CD8-positive, alpha-beta memory T cell (primary cell): Measurements from ENCODE around the gene HOXA1. TPM values are rescaled to one million over a fixed set of nuclear protein-coding genes. Genes with fewer than 3 reads are reported as not detected.

Experiments
- CTCF ChIA-PET: fragments of 350-600 bp; sonication (Branson Sonifier 250); formaldehyde crosslinking; loops from one replicate; lab custom pipeline; 2021; ENCODE audit warnings: antibody characterized with exemption; lab: Charles Lee
- POLR2A ChIA-PET: fragments of 350-600 bp; sonication (Branson Sonifier 250); formaldehyde crosslinking; loops from one replicate; lab custom pipeline; 2021; ENCODE audit warnings: antibody characterized with exemption; lab: Charles Lee
- DNase-seq, 5 donors: peaks; one replicate each; pipeline versions ENCODE4 v3.0.0 to v3.0.0-alpha.2; 2020 to 2022; ENCODE audit warnings: mixed read lengths in 1 of 5
- H3K27ac ChIP-seq: one replicate; pipeline ENCODE4 v1.7.0; 2013; ENCODE audit warnings: low read depth, mild to moderate bottlenecking, low read length, moderate library complexity
- H3K27me3 ChIP-seq: 2 replicates; pipeline ENCODE4 v1.7.0; 2013; ENCODE audit warnings: low read length, mild to moderate bottlenecking; ENCODE audit not compliant: insufficient read depth, poor library complexity, severe bottlenecking
- H3K36me3 ChIP-seq: 2 replicates; pipeline ENCODE4 v1.7.0; 2013; ENCODE audit warnings: mild to moderate bottlenecking, low read length, moderate library complexity; ENCODE audit not compliant: insufficient read depth
- H3K4me1 ChIP-seq: 2 replicates; pipeline ENCODE4 v1.7.0; 2013; ENCODE audit warnings: mild to moderate bottlenecking, low read length, moderate library complexity; ENCODE audit not compliant: insufficient read depth
- H3K4me3 ChIP-seq: 2 replicates; pipeline ENCODE4 v1.7.0; 2013; ENCODE audit warnings: mild to moderate bottlenecking, low read length
- H3K9me3 ChIP-seq: 2 replicates; pipeline ENCODE4 v1.7.0; 2013; ENCODE audit warnings: mild to moderate bottlenecking, low read length
- H3K27ac Mint-ChIP-seq, 8 donors: one replicate each; pipeline ENCODE4 v1.8.0; 2020 to 2021; ENCODE audit warnings: mixed read lengths in 8 of 8, mild to moderate bottlenecking in 6 of 8, inconsistent platforms in 3 of 8, moderate library complexity in 3 of 8
- H3K27me3 Mint-ChIP-seq, 2 donors: one replicate each; pipeline ENCODE4 v1.8.0; 2020 to 2021; ENCODE audit warnings: mixed read lengths in 2 of 2, mild to moderate bottlenecking in 1 of 2, moderate library complexity in 1 of 2
- H3K36me3 Mint-ChIP-seq, 3 donors: one replicate each; pipeline ENCODE4 v1.8.0; 2020 to 2021; ENCODE audit warnings: mixed read lengths in 3 of 3, inconsistent platforms in 1 of 3, mild to moderate bottlenecking in 1 of 3
- H3K4me1 Mint-ChIP-seq, 3 donors: one replicate each; pipeline ENCODE4 v1.8.0; 2020 to 2021; ENCODE audit warnings: mixed read lengths in 3 of 3, inconsistent platforms in 1 of 3, mild to moderate bottlenecking in 1 of 3
- H3K4me3 Mint-ChIP-seq, 7 donors: one replicate each; pipeline ENCODE4 v1.8.0; 2020 to 2021; ENCODE audit warnings: mixed read lengths in 7 of 7, mild to moderate bottlenecking in 6 of 7, moderate library complexity in 4 of 7, inconsistent platforms in 2 of 7
- H3K9me3 Mint-ChIP-seq, 5 donors: one replicate each; pipeline ENCODE4 v1.8.0; 2020 to 2022; ENCODE audit warnings: mixed read lengths in 5 of 5, mild to moderate bottlenecking in 3 of 5, moderate library complexity in 2 of 5, inconsistent platforms in 1 of 5
- polyA plus RNA-seq: library from polyadenylated mRNA; unstranded; fragments of 300-500 nt; fragmentation: Illumina TruSeq; gene quantifications from one replicate; pipeline ENCODE4 v1.2.3, GENCODE V29; 2021
- total RNA-seq, 2 experiments: library from RNA; stranded (reverse); gene quantifications; one replicate each; pipeline ENCODE4 v1.2.3, GENCODE V29; 2021

HOXA1 gene
- total and polyA plus RNA-seq, 3 experiments from 2014 or later = 0.31 to 0.75 (median 0.38) TPM

DNA sequence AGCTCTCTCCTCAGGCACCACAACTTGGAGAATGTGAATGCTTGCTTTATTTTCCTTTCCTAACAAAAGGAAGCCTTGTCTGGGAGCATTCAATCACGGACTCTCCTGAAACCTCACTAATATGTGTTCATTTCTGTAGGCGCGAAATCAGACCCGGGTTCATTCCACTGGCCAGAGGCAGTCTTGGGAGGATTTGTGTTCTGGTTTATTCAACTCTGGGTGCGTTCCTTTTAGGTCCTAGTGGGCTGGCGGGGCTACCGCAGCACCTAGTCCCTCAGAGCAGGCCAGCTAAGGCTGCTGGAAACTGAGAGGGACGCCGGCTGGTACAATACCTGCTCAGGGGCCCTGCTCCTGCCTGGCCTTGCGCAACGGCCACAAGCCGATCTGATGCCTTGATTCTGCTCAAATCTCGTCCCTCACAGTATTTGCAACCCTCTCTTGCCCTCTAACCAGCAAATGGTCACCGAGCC is 27.2 kb upstream of the HOXA1 start:
- peaks cover 25 to 53% of the 10 kb centered on the region in 2 donors for H3K27me3 Mint-ChIP-seq
- no peaks in the 10 kb centered on the region for H3K36me3 Mint-ChIP-seq
- CTCF ChIA-PET = no interaction called here

DNA sequence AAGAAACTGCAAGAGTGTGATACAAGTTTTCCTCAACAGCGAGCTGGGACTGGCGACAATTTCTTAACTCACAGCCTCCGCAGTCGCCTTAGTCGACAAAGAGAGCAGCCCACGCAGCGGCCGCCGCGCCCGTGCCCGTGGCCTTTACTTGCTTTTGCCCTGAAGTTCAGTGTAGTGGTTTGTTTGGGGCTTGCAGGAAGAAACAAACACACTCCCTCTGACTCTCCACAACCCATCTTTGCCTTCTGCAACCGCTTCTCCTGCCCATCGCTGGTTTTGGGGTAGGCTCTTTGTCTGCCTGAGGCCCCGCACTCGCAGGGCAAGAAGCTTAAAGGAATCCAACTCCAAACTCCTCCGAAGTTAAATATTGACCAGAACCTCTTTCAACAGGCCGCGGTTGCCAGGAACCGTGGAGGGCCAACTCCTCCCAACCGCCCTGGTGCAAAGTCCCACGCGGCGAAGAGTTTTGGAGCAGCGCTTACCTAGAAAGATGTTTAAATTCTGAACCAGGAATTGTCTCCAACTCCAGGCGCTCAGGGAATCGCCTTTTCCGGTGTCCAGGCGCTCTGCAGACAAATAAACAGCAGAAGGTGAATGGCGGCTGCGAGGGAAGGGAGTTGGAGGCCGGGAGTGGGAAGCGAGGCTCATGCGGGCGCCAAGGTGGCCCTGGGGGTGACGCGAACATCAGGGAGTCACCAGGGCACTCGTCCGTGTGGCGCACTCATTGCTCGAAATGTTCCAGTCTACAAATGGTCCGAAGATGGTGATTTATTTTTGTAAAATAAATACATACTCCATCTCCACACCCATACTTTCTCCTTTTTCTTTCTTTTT is 26.5 kb upstream of the HOXA1 start:
- Histone ChIP-seq H3K9me3 (no peaks in the 10 kb centered on the region), H3K27me3 (peaks cover 5% of the 10 kb centered on the region), H3K36me3 (no peaks in the 10 kb centered on the region), H3K4me3 (no peak overlapping the region), H3K4me1 (no peaks in the 10 kb centered on the region), H3K27ac (no peak overlapping the region)
- ChIA-PET POLR2A (no interaction called here), CTCF (no interaction called here)
- Mint-ChIP-seq H3K9me3 (no peaks in the 10 kb centered on the region), H3K36me3 (no peaks in the 10 kb centered on the region), H3K27me3 (peaks cover 21 to 49% of the 10 kb centered on the region in 2 donors), H3K27ac (no peak overlapping the region), H3K4me3 (no peak overlapping the region), H3K4me1 (no peaks in the 10 kb centered on the region)
- DNase-seq = no peak

More for the DNA sequence above, 27.2 kb upstream of the HOXA1 start:
- H3K9me3 ChIP-seq = no peaks in the 10 kb centered on the region
- DNase-seq = no peak
- Mint-ChIP-seq H3K9me3 (no peaks in the 10 kb centered on the region), H3K27ac (no peak overlapping the region), H3K4me3 (no peak overlapping the region), H3K4me1 (no peaks in the 10 kb centered on the region)
- H3K4me3 ChIP-seq = no peak overlapping the region
- H3K27ac ChIP-seq = no peak overlapping the region
- POLR2A ChIA-PET = no interaction called here
- H3K36me3 ChIP-seq = no peaks in the 10 kb centered on the region
- H3K4me1 ChIP-seq = no peaks in the 10 kb centered on the region
- peaks cover 5% of the 10 kb centered on the region for H3K27me3 ChIP-seq

DNA sequence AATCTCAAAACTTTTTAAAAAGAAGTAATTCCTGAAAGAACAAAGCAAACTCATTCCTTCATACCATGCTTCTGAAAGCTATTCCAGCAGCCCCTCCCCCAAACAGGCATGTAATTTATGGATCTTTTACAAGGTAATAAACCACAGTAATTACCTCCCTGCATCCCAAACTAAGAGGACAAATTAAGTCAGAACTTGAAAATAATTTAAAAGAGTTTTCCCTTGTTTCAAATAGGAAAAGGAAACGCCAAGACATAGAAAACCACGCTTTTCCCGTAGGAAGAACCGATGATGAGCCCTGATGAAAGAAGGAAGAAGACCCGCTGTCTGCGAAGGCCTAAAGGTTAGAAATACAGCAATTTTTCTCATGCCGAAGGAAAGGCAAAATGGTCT is 25.9 kb upstream of the HOXA1 start:
- H3K36me3 ChIP-seq = no peaks in the 10 kb centered on the region
- H3K27me3 ChIP-seq = peaks cover 5% of the 10 kb centered on the region
- POLR2A ChIA-PET = no interaction called here
- H3K9me3 ChIP-seq = no peaks in the 10 kb centered on the region
- no peak overlapping the region for H3K4me3 ChIP-seq
- CTCF ChIA-PET = no interaction called here
- H3K4me3 Mint-ChIP-seq = no peak overlapping the region
- H3K27ac ChIP-seq = no peak overlapping the region
- DNase-seq = no peak
- no peaks in the 10 kb centered on the region for H3K4me1 Mint-ChIP-seq
- peaks cover 19 to 42% of the 10 kb centered on the region in 2 donors for H3K27me3 Mint-ChIP-seq
- no peaks in the 10 kb centered on the region for H3K4me1 ChIP-seq
- no peak overlapping the region for H3K27ac Mint-ChIP-seq
- no peaks in the 10 kb centered on the region for H3K9me3 Mint-ChIP-seq
- no peaks in the 10 kb centered on the region for H3K36me3 Mint-ChIP-seq

DNA sequence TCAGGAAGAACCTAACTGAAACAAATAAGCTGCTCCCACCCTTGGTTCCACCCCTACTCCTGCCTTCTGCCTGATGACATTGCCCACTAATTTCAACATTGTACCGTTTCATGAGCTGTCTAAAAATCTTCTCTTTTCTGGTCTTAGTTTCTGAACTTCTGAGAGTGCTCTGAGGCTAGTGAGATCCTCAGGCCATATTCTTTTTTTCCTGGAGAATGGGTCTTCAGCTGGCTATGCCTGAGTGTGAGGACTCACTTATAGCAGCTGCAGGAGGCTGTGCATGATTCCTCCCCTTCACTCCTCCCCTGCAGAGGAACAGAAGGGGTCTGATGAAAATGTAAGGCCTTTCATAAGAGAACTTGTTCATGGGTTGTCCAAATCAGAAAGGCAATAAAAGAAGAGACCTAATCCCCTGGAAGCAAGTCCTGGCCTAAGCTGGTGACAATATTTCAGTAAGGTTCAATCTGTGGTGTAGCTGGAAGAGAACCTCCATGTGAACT is 23.7 kb upstream of the HOXA1 start:
- POLR2A ChIA-PET = no interaction called here
- no peaks in the 10 kb centered on the region for H3K9me3 Mint-ChIP-seq
- no peaks in the 10 kb centered on the region for H3K36me3 Mint-ChIP-seq
- no peaks in the 10 kb centered on the region for H3K4me1 ChIP-seq
- no peaks in the 10 kb centered on the region for H3K9me3 ChIP-seq
- no peak for DNase-seq
- no peaks in the 10 kb centered on the region for H3K36me3 ChIP-seq
- H3K27me3 Mint-ChIP-seq = peaks cover 9 to 22% of the 10 kb centered on the region in 2 donors
- H3K27ac ChIP-seq = no peak overlapping the region
- CTCF ChIA-PET = no interaction called here
- H3K27ac Mint-ChIP-seq = no peak overlapping the region
- no peaks in the 10 kb centered on the region for H3K27me3 ChIP-seq
- H3K4me1 Mint-ChIP-seq = no peaks in the 10 kb centered on the region
- no peak overlapping the region for H3K4me3 ChIP-seq
- no peak overlapping the region for H3K4me3 Mint-ChIP-seq

DNA sequence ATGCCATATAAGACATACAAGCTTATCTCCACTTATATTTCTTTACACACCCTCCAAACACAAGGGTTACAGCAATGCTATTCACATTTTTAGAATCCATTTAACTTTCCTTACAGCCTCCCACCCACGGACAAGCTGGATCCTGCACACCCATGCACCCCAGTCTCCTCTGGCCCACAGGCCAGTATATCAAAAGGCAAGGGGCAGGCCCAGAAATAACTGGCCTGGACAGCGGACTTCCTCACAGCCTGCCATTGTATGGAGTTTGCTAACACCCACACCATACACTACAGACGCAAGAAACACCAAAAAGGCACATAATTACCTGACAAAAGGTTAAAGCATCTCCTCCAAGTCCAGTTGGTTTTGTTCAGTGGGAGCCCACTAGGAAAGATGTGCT is 22.8 kb upstream of the HOXA1 start:
- DNase-seq = no peak
- no peak overlapping the region for H3K4me3 ChIP-seq
- H3K4me1 Mint-ChIP-seq = no peaks in the 10 kb centered on the region
- peaks cover 8 to 17% of the 10 kb centered on the region in 2 donors for H3K27me3 Mint-ChIP-seq
- no peaks in the 10 kb centered on the region for H3K36me3 ChIP-seq
- H3K9me3 Mint-ChIP-seq = no peaks in the 10 kb centered on the region
- H3K27ac Mint-ChIP-seq = no peak overlapping the region
- no peak overlapping the region for H3K27ac ChIP-seq
- no peaks in the 10 kb centered on the region for H3K27me3 ChIP-seq
- no peak overlapping the region for H3K4me3 Mint-ChIP-seq
- H3K36me3 Mint-ChIP-seq = no peaks in the 10 kb centered on the region
- no peaks in the 10 kb centered on the region for H3K9me3 ChIP-seq
- no peaks in the 10 kb centered on the region for H3K4me1 ChIP-seq
- ChIA-PET POLR2A (no interaction called here), CTCF (no interaction called here)

DNA sequence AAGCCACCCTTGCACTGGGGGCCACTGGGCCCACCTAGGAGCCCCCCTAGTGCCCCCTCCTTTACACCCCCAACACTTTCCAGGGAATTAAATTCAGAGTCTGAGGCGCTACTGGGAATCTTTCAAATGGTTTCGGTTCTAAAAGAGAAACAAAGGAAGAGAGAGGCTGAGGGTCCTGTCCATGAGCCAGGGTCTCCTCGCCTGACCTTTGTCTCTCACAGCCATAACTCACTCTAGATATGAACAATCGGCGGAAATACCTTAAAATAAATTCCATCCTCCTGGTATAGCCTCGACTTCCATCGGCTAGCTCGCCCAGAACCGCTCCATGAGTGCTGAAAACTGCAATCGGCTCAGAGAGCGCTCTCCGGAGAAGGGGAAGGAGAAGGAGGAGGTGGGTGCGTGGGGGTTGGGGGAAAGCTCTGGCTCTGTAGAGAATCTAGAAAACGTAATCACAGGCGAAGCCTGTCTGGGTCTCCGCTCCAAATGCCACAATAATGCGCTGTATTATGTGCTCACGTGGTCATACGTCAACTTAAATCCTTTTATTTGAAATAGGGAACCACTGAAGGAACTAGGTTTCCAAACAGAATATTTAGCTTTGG is 22.2 kb upstream of the HOXA1 start:
- H3K4me3 Mint-ChIP-seq = no peak overlapping the region
- no peaks in the 10 kb centered on the region for H3K4me1 ChIP-seq
- ChIA-PET POLR2A (no interaction called here), CTCF (no interaction called here)
- no peaks in the 10 kb centered on the region for H3K36me3 ChIP-seq
- no peak for DNase-seq
- no peaks in the 10 kb centered on the region for H3K27me3 ChIP-seq
- H3K4me3 ChIP-seq = no peak overlapping the region
- no peaks in the 10 kb centered on the region for H3K4me1 Mint-ChIP-seq
- peaks cover 10 to 17% of the 10 kb centered on the region in 2 donors for H3K27me3 Mint-ChIP-seq
- H3K9me3 ChIP-seq = no peaks in the 10 kb centered on the region
- H3K27ac ChIP-seq = no peak overlapping the region
- H3K9me3 Mint-ChIP-seq = no peaks in the 10 kb centered on the region
- H3K27ac Mint-ChIP-seq = no peak overlapping the region
- H3K36me3 Mint-ChIP-seq = no peaks in the 10 kb centered on the region

DNA sequence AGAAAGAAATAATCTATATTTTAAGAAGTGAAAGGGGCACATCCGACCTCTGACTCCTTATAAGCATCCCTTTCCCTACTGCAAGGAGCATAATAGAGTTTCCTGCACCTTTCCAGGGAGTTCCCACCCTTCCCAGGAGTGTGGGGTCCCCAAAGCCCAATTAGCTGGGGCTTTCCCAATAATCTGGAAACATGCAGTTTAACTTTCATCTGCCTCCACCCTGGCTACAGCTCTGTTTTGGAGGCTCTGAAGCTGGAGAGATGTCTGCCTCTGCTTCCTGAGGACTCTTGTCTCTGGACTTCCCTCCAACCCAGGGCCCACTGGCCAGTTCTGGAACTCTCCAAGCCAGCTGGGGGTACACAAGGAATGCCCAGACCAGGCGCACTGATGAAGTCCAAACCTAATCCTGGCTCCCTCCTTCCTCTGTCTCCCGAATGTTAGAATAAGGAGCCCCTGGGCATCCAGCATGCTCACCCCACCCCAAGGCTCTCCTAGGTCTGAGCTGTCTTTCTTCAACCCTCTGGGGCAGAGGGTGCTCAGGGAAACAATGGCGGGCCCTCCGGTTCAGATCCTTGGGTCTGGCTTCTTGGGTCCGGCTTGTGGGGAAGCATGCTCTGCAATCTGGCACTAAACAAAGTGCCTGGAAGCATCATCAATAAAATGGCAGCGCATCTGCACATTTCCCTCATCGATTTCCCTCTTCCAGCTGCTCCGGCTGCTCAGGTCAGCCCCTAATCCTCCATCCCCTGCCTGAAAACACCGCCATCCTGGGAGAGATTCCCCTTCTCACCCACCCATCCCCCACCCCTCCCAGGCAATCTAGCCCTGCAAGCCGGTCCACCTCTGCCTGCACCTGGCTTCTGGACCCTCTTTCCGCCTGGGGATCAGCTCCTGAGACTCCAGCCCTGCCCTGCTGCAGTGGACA is 21.4 kb upstream of the HOXA1 start:
- Mint-ChIP-seq H3K4me3 (no peak overlapping the region), H3K36me3 (no peaks in the 10 kb centered on the region), H3K4me1 (no peaks in the 10 kb centered on the region), H3K27me3 (peaks cover 11 to 18% of the 10 kb centered on the region in 2 donors), H3K27ac (no peak overlapping the region), H3K9me3 (no peaks in the 10 kb centered on the region)
- H3K4me3 ChIP-seq = no peak overlapping the region
- H3K27ac ChIP-seq = no peak overlapping the region
- H3K36me3 ChIP-seq = no peaks in the 10 kb centered on the region
- DNase-seq = no peak
- no peaks in the 10 kb centered on the region for H3K4me1 ChIP-seq
- H3K27me3 ChIP-seq = no peaks in the 10 kb centered on the region
- CTCF ChIA-PET = no interaction called here
- POLR2A ChIA-PET = no interaction called here
- H3K9me3 ChIP-seq = no peaks in the 10 kb centered on the region
